OCI-LY7 (cell line): ENCODE measurements around the gene LIG3. TPM values are rescaled to one million over a fixed set of nuclear protein-coding genes. Genes with fewer than 3 reads are reported as not detected.

Experiments used
- BruUV-seq: library from RNA; stranded (reverse); fragments of 400-500 nt; replicated peaks from 2 replicates; lab custom pipeline; 2021; lab: Mats Ljungman, UMichigan
- CTCF ChIA-PET: fragments of 300-600 bp; sonication (Branson Sonifier 250); formaldehyde crosslinking; loops from one replicate; lab custom pipeline; 2022; ENCODE audit warnings: antibody characterized with exemption; ENCODE audit not compliant: unreplicated experiment; lab: Charles Lee
- POLR2A ChIA-PET: fragments of 300-600 bp; sonication (Branson Sonifier 250); formaldehyde crosslinking; loops from one replicate; lab custom pipeline; 2022; ENCODE audit warnings: antibody characterized with exemption; lab: Charles Lee
- DNase-seq: peaks from one replicate; pipeline ENCODE4 v3.0.0-alpha.2; 2015; ENCODE audit warnings: low spot score
- H2AFZ ChIP-seq: fragments of 200-600 bp; sonication (generic), shearing (Covaris generic); 2 replicates; pipeline ENCODE4 v1.6.1; 2014; ENCODE audit warnings: mild to moderate bottlenecking, antibody characterized with exemption, low read length, moderate library complexity
- H3K27ac ChIP-seq: fragments of 200-600 bp; sonication (generic); 2 replicates; pipeline ENCODE4 v1.5.1; 2014; ENCODE audit warnings: mixed run types, low read depth, mild to moderate bottlenecking, moderate library complexity, low read length, inconsistent platforms; ENCODE audit not compliant: poor library complexity, severe bottlenecking
- H3K36me3 ChIP-seq: fragments of 200-600 bp; sonication (generic); 2 replicates; pipeline ENCODE4 v1.6.1; 2014; ENCODE audit warnings: mild to moderate bottlenecking, antibody characterized with exemption, low read length, moderate library complexity, mixed read lengths; ENCODE audit not compliant: insufficient read depth
- H3K4me1 ChIP-seq: fragments of 200-600 bp; sonication (generic); 2 replicates; pipeline ENCODE4 v1.5.1; 2014; ENCODE audit warnings: mild to moderate bottlenecking, low read length; ENCODE audit not compliant: insufficient read depth, poor library complexity, severe bottlenecking
- H3K4me2 ChIP-seq: fragments of 200-600 bp; sonication (generic); 2 replicates; pipeline ENCODE4 v1.6.1; 2014; ENCODE audit warnings: mild to moderate bottlenecking, low read length
- H3K4me3 ChIP-seq: fragments of 200-600 bp; sonication (generic); 2 replicates; pipeline ENCODE4 v1.5.1; 2014; ENCODE audit warnings: mild to moderate bottlenecking, low read depth, low read length; ENCODE audit not compliant: poor library complexity, severe bottlenecking
- H3K79me2 ChIP-seq: fragments of 200-600 bp; sonication (generic); 2 replicates; pipeline ENCODE4 v1.6.1; 2016; ENCODE audit warnings: low read depth, mild to moderate bottlenecking, low read length, moderate library complexity, mixed read lengths; ENCODE audit not compliant: insufficient read depth
- H3K9me2 ChIP-seq: fragments of 200-600 bp; sonication (generic); 2 replicates; pipeline ENCODE4 v1.6.1; 2016; ENCODE audit warnings: mild to moderate bottlenecking, low read length, mixed read lengths; ENCODE audit not compliant: insufficient read depth
- H3K9me3 ChIP-seq: fragments of 200-600 bp; sonication (generic); 2 replicates; pipeline ENCODE4 v1.6.1; 2014; ENCODE audit warnings: mild to moderate bottlenecking, mixed run types, low read length, mixed read lengths
- H4K20me1 ChIP-seq: fragments of 200-600 bp; sonication (generic); 2 replicates; pipeline ENCODE4 v1.6.1; 2014; ENCODE audit warnings: mild to moderate bottlenecking, antibody characterized with exemption, low read length, moderate library complexity, mixed read lengths; ENCODE audit not compliant: insufficient read depth
- EZH2phosphoT487 ChIP-seq: fragments of 200-600 bp; sonication (generic); IDR thresholded peaks from 2 replicates; pipeline ENCODE4 v1.6.1; 2018; ENCODE audit warnings: low read depth, borderline replicate concordance, mild to moderate bottlenecking, mixed run types, antibody characterized with exemption, low read length, moderate library complexity, mixed read lengths
- intact Hi-C: fragments of 100-400 bp; cut with micrococcal nuclease; formaldehyde crosslinking; loops from one replicate; pipeline ENCODE4 v1.10.0; 2022; ENCODE audit not compliant: unreplicated experiment
- total RNA-seq, 2 experiments: library from RNA; depleted of rRNA in 1 of 2; stranded (reverse); fragments of >200 nt in 1 of 2; shearing (Covaris generic) in 1 of 2; gene quantifications; 2 replicates each; pipeline ENCODE4 v1.2.3, GENCODE V29; 2014 to 2022
- TF ChIP-seq, protein P1 (sequence below): fragments of 200-600 bp; sonication (generic); conservative IDR thresholded peaks from 2 replicates; pipeline ENCODE4 v1.5.1; 2014; ENCODE audit warnings: mild to moderate bottlenecking, antibody characterized with exemption, low read length, moderate library complexity, mixed read lengths

LIG3 gene
- total RNA-seq, 2 experiments from 2014 or later, result 65.6 to 67.3 TPM

DNA sequence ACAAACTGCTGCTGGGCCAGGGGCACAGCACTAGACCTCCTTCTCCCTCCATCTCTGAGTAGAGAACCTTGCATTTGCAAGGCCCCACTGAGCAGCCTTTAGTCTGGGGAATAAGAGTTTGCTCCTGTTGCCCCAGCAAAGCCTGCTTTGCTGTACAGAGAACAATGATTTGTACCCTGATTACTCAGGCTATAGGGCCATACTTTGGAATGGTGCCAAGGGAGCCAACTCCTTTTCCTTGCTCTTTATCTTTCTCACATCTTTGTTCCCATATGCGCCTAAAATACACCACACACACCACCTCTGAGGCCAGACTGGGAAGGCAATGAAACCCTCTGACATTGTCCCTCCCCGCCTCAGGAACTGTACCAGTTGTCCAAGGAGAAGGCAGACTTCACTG, 21.2 kb downstream of the LIG3 start:
- no peak overlapping the region for H3K4me2 ChIP-seq
- no peak overlapping the region for H3K4me3 ChIP-seq
- peaks cover 86% of the 10 kb centered on the region for H3K36me3 ChIP-seq
- H3K9me2 ChIP-seq, result no peaks in the 10 kb centered on the region
- no peaks in the 10 kb centered on the region for H3K79me2 ChIP-seq
- BruUV-seq, result no TSS peak
- intact Hi-C loops, result no loop called here
- no peaks in the 10 kb centered on the region for H3K4me1 ChIP-seq
- no peaks in the 10 kb centered on the region for H4K20me1 ChIP-seq
- no peak overlapping the region for H2AFZ ChIP-seq
- H3K9me3 ChIP-seq, result no peaks in the 10 kb centered on the region
- TF ChIP-seq EZH2phosphoT487, result no peak
- TF ChIP-seq, protein P1, sequence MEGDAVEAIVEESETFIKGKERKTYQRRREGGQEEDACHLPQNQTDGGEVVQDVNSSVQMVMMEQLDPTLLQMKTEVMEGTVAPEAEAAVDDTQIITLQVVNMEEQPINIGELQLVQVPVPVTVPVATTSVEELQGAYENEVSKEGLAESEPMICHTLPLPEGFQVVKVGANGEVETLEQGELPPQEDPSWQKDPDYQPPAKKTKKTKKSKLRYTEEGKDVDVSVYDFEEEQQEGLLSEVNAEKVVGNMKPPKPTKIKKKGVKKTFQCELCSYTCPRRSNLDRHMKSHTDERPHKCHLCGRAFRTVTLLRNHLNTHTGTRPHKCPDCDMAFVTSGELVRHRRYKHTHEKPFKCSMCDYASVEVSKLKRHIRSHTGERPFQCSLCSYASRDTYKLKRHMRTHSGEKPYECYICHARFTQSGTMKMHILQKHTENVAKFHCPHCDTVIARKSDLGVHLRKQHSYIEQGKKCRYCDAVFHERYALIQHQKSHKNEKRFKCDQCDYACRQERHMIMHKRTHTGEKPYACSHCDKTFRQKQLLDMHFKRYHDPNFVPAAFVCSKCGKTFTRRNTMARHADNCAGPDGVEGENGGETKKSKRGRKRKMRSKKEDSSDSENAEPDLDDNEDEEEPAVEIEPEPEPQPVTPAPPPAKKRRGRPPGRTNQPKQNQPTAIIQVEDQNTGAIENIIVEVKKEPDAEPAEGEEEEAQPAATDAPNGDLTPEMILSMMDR, result no peak
- ChIA-PET CTCF (no interaction called here), POLR2A (no interaction called here)
- no peak for DNase-seq
- no peak overlapping the region for H3K27ac ChIP-seq

DNA sequence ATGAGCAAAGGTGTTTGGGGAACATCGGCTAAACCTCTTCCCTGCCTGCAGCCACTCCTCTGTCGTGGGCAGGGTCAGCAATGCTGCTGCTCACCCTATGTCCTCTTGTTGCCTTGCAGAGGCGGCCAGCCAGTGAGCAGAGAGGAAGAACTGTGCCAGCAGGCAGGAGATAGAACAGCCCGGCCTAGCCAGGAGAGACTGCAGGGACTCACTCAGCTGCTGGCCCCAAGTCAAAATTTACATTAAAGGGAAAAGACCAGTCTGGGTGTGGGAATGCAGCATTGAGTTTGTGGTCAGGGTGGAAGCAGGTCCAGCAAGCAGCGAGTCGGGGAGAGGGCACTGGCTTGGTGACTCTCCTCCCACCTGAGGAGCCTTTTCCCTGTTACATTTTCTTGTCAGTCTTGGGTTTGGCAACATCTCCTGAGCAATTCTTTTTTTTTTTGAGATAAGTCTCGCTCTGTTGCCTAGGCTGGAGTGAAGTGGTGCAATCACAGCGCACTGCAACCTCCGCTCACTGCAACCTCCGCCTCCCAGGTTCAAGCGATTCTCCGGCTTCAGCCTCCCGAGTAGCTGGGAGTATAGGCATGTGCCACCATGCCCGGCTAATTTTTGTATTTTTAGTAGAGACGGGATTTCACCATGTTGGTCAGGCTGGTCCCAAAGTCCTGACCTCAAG, 22.7 kb downstream of the LIG3 start:
- no peak for DNase-seq
- Histone ChIP-seq H3K4me3 (no peak overlapping the region), H4K20me1 (no peaks in the 10 kb centered on the region), H3K9me2 (no peaks in the 10 kb centered on the region), H3K27ac (no peak overlapping the region), H3K9me3 (no peaks in the 10 kb centered on the region), H3K79me2 (no peaks in the 10 kb centered on the region), H2AFZ (no peak overlapping the region), H3K36me3 (peaks cover 79% of the 10 kb centered on the region), H3K4me1 (no peaks in the 10 kb centered on the region), H3K4me2 (no peak overlapping the region)
- no TSS peak for BruUV-seq
- POLR2A ChIA-PET, result no interaction called here
- intact Hi-C loops, result no loop called here
- no peak for TF ChIP-seq EZH2phosphoT487
- TF ChIP-seq, protein P1, result no peak
- CTCF ChIA-PET, result no interaction called here

DNA sequence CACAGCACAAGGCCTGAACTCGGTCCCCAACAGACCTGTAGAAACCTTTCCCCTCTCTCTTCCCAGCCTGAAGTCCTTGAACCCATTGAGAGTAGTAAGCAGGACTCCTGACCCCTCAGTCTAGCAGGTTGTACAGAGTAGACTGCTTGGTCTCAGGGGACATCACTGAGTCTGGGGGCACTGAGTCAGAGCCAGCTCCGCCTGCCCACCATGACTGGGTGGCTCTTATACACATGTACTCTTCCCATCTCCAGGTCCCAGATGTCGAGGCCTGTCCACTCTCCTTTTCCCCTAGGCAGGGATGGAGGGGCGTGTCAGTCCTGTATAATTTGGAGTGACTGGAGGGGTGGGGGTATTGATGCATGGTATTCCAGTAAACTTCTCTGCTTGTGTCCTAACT, 23.5 kb downstream of the LIG3 start:
- TF ChIP-seq EZH2phosphoT487, result no peak
- TF ChIP-seq, protein P1, result no peak
- Histone ChIP-seq H2AFZ (no peak overlapping the region), H3K36me3 (peaks cover 74% of the 10 kb centered on the region), H3K79me2 (no peaks in the 10 kb centered on the region), H3K9me3 (no peaks in the 10 kb centered on the region), H3K4me2 (no peak overlapping the region), H3K4me3 (no peak overlapping the region), H4K20me1 (no peaks in the 10 kb centered on the region), H3K9me2 (no peaks in the 10 kb centered on the region), H3K4me1 (no peaks in the 10 kb centered on the region), H3K27ac (no peak overlapping the region)
- ChIA-PET CTCF (no interaction called here), POLR2A (interaction anchor here (0.5 kb wide), 1 partner anchor 22 kb away, joined by 3 read pairs; no protein-coding TSS in a partner anchor)
- intact Hi-C loops, result no loop called here
- DNase-seq, result no peak
- BruUV-seq, result no TSS peak
